HG03064 (cell line): Measurements from ENCODE around the gene OLA1.

ENCODE experiments used
- ATAC-seq: cut with Tn5 transposase; IDR thresholded peaks from one replicate; pipeline ENCODE4 v1.9.1; 2021; ENCODE audit warnings: low read depth; ENCODE audit not compliant: unreplicated experiment

The OLA1 gene

GRCh38 chr2:174072857-174073256 is 175.5 kb downstream of the OLA1 start:
- ATAC-seq: no peak

GRCh38 chr2:174072069-174072468 is 176.3 kb downstream of the OLA1 start:
- ATAC-seq: no peak

GRCh38 chr2:174071321-174071720 is 177.0 kb downstream of the OLA1 start:
- ATAC-seq: no peak

GRCh38 chr2:174070281-174070680 is 178.1 kb downstream of the OLA1 start:
- ATAC-seq: no peak

GRCh38 chr2:174067815-174068214 is 180.5 kb downstream of the OLA1 start:
- ATAC-seq: no peak

GRCh38 chr2:174066871-174067270 is 181.5 kb downstream of the OLA1 start:
- ATAC-seq: no peak

GRCh38 chr2:174063492-174064092 is 184.7 kb downstream of the OLA1 start:
- no peak for ATAC-seq

- ATAC-seq: no peak
Measured at GRCh38 chr2:174062934-174063333, 185.4 kb downstream of the OLA1 start.

GRCh38 chr2:174059884-174060244 is 188.5 kb downstream of the OLA1 start:
- no peak for ATAC-seq

- ATAC-seq: no peak
Measured at GRCh38 chr2:174059178-174059883, 189.0 kb downstream of the OLA1 start.

- ATAC-seq: no peak
Measured at GRCh38 chr2:174058456-174058855, 189.9 kb downstream of the OLA1 start.

GRCh38 chr2:174058026-174058425 is 190.3 kb downstream of the OLA1 start:
- ATAC-seq: no peak

GRCh38 chr2:174054926-174055325 is 193.4 kb downstream of the OLA1 start:
- no peak for ATAC-seq

- ATAC-seq: no peak
Measured at GRCh38 chr2:174053355-174054151, 194.8 kb downstream of the OLA1 start.

GRCh38 chr2:174052584-174052976 is 195.8 kb downstream of the OLA1 start:
- ATAC-seq: no peak

GRCh38 chr2:174051741-174052583 is 196.4 kb downstream of the OLA1 start:
- no peak for ATAC-seq

- ATAC-seq: no peak
Measured at GRCh38 chr2:174051068-174051467, 197.3 kb downstream of the OLA1 start.

GRCh38 chr2:174049895-174050294 is 198.4 kb downstream of the OLA1 start:
- no peak for ATAC-seq

GRCh38 chr2:174048243-174048642 is 200.1 kb downstream of the OLA1 start:
- ATAC-seq: no peak

- no peak for ATAC-seq
Measured at GRCh38 chr2:174047746-174048145, 200.6 kb downstream of the OLA1 start.

GRCh38 chr2:174046172-174046571 is 202.2 kb downstream of the OLA1 start:
- no peak for ATAC-seq
